ENCODE results near the gene DENND10.

Gene DENND10

DNA sequence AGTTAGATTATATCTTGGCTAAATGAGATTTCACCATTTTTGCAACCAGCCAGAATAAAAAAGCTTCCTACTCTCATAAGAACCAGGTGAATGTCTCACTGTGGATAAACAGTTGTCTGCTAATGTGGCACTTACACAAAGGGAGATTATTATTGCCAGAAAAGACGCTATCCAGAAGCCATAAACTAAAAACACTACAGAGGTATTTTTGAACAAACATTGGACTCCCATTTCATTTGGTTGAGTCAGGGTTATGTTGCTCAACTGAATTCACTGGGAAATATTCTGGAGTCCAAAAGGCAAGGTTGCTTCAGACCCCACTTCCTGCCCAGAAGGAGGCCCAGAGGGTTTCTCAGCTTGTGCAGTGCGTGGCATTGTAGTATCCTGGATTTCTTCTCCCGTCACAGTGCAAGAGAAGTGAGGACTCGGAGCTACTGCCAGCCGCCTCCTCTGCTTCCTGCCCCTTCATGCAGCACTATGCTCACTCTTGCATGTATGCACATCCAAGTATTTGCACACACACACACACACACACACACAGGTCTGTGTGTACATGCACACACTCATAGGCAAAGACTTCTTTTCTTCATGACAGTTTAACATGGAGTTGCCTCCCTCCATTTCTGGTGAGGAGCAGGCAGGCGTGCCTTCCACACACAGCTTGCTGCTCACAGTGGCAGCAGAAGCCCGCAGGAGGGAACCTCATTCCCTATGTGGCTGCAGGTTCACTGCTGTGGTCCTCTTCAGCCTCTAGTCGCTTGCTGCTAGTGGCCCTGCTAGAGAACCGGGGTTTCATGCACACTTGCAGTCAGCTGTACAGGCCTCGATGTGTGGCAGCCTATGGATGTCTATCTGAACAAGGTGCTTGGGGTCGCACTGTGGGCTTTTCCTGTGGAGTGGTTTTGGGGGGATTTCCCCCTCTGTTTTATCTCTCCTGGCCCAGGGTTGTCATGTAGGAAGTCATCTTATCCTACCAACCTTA, 10.1 kb downstream of the DENND10 start:
- no CpG with 5 or more reads among the region's 11 CpGs for WGBS (ENCODE audit: insufficient coverage, insufficient read length)
- Histone ChIP-seq H3K27ac (ENCODE audit: low read length) (no peak overlapping the region), H3K4me1 (ENCODE audit: control insufficient read depth, insufficient read depth, low read length) (no peaks in the 10 kb centered on the region), H3K4me3 (ENCODE audit: low read length) (no peak overlapping the region), H3K36me3 (ENCODE audit: control insufficient read depth, insufficient read depth, low read length) (peaks cover 17% of the 10 kb centered on the region; the same call in 1 of the 2 replicates), H3K9me3 (ENCODE audit: control insufficient read depth, insufficient read depth, low read length) (no peaks in the 10 kb centered on the region), H3K27me3 (ENCODE audit: control insufficient read depth, insufficient read depth, low read length) (no peaks in the 10 kb centered on the region)
- DNase-seq (ENCODE audit: low read depth, low spot score): no peak

DNA sequence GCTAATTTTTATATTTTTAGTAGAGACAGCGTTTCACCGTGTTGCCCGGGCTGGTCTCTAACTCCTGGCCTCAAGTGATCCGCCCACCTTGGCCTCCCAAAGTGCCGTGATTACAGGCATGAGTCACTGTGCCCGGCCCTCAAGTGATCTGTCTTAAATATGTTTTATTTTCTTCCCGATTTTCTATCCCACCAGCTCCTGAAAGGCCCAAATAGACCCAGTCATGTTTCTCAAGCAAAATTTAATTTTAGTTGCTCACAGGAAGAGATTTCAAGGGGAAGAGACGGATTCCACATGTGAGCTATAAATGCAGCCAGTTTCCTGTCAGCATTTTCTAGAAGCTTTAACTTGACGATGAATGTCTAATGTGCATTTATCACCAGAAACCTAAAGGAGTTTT, 12.0 kb downstream of the DENND10 start:
- WGBS (ENCODE audit: insufficient coverage, insufficient read length): no CpG with 5 or more reads among the region's 9 CpGs
- H3K9me3 ChIP-seq (ENCODE audit: control insufficient read depth, insufficient read depth, low read length): no peaks in the 10 kb centered on the region
- H3K4me1 ChIP-seq (ENCODE audit: control insufficient read depth, insufficient read depth, low read length): no peaks in the 10 kb centered on the region
- no peak overlapping the region for H3K27ac ChIP-seq (ENCODE audit: low read length)
- DNase-seq (ENCODE audit: low read depth, low spot score): no peak
- H3K27me3 ChIP-seq (ENCODE audit: control insufficient read depth, insufficient read depth, low read length): no peaks in the 10 kb centered on the region
- peaks cover 23% of the 10 kb centered on the region; the same call in 1 of the 2 replicates for H3K36me3 ChIP-seq (ENCODE audit: control insufficient read depth, insufficient read depth, low read length)
- H3K4me3 ChIP-seq (ENCODE audit: low read length): no peak overlapping the region

DNA sequence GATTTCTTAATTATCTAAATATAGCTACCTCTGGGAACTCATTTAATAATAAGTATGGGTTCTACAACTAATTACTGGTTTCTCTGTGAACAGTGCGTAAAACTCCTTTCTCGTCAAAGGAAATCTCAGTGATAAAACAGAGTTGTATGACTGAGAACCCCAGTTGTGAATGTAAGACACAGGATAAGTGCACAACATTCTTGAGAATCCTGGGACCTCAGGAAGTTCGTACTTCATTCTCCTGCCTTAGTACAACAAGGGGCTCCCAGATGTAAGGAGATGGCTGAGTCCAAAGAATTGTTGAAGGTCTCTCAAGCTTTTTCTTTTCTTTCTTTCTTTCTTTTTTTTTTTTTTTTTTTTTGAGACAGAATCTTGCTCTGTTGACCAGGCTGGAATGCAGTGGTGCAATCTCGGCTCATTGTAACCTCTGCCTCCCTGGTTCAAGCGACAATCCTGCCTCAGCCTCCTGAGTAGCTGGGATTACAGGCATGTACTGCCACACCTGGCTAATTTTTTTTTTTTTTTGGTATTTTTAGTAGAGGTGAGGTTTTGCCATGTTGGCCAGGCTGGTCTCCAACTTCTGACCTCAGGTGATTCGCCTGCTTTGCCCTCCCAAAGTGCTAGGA, 12.5 kb downstream of the DENND10 start:
- H3K27ac ChIP-seq (ENCODE audit: low read length): no peak overlapping the region
- WGBS (ENCODE audit: insufficient coverage, insufficient read length): no CpG with 5 or more reads among the region's 6 CpGs
- no peaks in the 10 kb centered on the region for H3K27me3 ChIP-seq (ENCODE audit: control insufficient read depth, insufficient read depth, low read length)
- no peaks in the 10 kb centered on the region for H3K4me1 ChIP-seq (ENCODE audit: control insufficient read depth, insufficient read depth, low read length)
- H3K36me3 ChIP-seq (ENCODE audit: control insufficient read depth, insufficient read depth, low read length): peaks cover 23% of the 10 kb centered on the region; the same call in 1 of the 2 replicates
- H3K4me3 ChIP-seq (ENCODE audit: low read length): no peak overlapping the region
- no peak for DNase-seq (ENCODE audit: low read depth, low spot score)
- no peaks in the 10 kb centered on the region for H3K9me3 ChIP-seq (ENCODE audit: control insufficient read depth, insufficient read depth, low read length)

DNA sequence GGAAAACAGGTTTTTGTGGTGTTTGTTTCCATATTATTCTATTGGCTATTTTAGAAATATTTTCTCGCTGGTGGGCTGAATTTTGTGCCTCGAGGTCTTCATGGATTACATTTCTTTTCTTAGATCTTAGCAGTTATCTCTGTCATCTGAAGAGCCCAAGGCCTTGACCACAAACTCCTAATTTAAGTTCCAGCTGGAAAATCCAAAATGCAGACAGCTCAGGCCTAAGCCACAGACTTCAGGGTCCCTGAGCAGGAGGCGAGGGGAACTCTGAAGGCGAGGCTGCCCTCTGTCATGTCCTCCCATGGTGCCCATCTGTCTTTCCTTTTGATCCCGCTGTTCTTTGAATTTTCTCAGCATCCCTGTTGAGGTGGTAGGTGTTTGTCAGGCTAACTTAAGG, 14.3 kb downstream of the DENND10 start:
- WGBS (ENCODE audit: insufficient coverage, insufficient read length): no CpG with 5 or more reads among the region's 5 CpGs
- no peak overlapping the region for H3K4me3 ChIP-seq (ENCODE audit: low read length)
- no peak for DNase-seq (ENCODE audit: low read depth, low spot score)
- peaks cover 25% of the 10 kb centered on the region; the same call in 1 of the 2 replicates for H3K36me3 ChIP-seq (ENCODE audit: control insufficient read depth, insufficient read depth, low read length)
- H3K4me1 ChIP-seq (ENCODE audit: control insufficient read depth, insufficient read depth, low read length): no peaks in the 10 kb centered on the region
- no peak overlapping the region for H3K27ac ChIP-seq (ENCODE audit: low read length)
- no peaks in the 10 kb centered on the region for H3K27me3 ChIP-seq (ENCODE audit: control insufficient read depth, insufficient read depth, low read length)
- H3K9me3 ChIP-seq (ENCODE audit: control insufficient read depth, insufficient read depth, low read length): no peaks in the 10 kb centered on the region

DNA sequence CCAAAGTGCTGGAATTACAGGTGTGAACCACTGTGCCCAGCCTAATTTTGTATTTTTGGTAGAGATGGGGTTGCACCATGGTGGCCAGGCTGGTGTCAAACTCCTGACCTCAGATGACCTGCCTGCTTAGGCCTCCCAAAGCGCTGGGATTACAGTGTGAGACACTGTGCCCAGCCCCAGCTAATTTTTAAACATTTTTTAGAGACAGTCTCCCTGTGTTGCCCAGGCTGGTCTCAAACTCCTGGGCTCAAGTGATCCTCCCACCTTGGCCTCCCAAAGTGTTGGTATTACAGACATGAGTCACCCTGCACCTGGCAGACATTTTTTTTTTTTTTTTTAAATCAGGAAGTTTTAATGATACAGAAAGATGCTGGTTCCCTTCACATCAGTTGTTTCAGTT, 15.5 kb downstream of the DENND10 start:
- Histone ChIP-seq H3K4me3 (ENCODE audit: low read length) (no peak overlapping the region), H3K9me3 (ENCODE audit: control insufficient read depth, insufficient read depth, low read length) (no peaks in the 10 kb centered on the region), H3K4me1 (ENCODE audit: control insufficient read depth, insufficient read depth, low read length) (no peaks in the 10 kb centered on the region), H3K36me3 (ENCODE audit: control insufficient read depth, insufficient read depth, low read length) (peaks cover 21% of the 10 kb centered on the region; the same call in 1 of the 2 replicates), H3K27me3 (ENCODE audit: control insufficient read depth, insufficient read depth, low read length) (no peaks in the 10 kb centered on the region), H3K27ac (ENCODE audit: low read length) (no peak overlapping the region)
- no CpG with 5 or more reads among the region's 1 CpG for WGBS (ENCODE audit: insufficient coverage, insufficient read length)
- DNase-seq (ENCODE audit: low read depth, low spot score): no peak

DNA sequence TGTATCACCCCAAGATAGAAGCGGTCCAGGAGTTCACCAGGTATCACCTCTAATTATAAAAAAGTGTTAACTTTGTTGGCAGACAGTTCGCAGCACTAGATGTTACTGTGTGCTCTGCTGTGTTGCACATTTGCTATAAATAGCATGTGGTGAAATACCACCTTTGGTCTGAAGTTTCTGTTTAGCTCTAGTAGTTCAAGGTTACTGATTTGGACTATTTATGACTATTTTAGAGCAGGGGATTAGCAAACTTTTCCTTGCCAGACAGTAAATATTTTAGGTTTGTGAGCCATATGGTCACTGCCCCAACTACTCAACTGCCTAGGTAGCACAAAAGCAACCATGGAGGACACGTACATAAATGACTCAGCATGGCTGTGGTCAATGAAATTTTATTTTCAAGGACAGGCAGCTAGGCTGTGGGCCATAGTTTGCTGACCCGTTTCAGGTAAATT, 16.5 kb downstream of the DENND10 start:
- WGBS (ENCODE audit: insufficient coverage, insufficient read length): no CpG with 5 or more reads among the region's 4 CpGs
- no peaks in the 10 kb centered on the region for H3K27me3 ChIP-seq (ENCODE audit: control insufficient read depth, insufficient read depth, low read length)
- H3K36me3 ChIP-seq (ENCODE audit: control insufficient read depth, insufficient read depth, low read length): peaks cover 21% of the 10 kb centered on the region; the same call in 1 of the 2 replicates
- H3K27ac ChIP-seq (ENCODE audit: low read length): no peak overlapping the region
- DNase-seq (ENCODE audit: low read depth, low spot score): no peak
- H3K4me1 ChIP-seq (ENCODE audit: control insufficient read depth, insufficient read depth, low read length): no peaks in the 10 kb centered on the region
- no peaks in the 10 kb centered on the region for H3K9me3 ChIP-seq (ENCODE audit: control insufficient read depth, insufficient read depth, low read length)
- H3K4me3 ChIP-seq (ENCODE audit: low read length): no peak overlapping the region

DNA sequence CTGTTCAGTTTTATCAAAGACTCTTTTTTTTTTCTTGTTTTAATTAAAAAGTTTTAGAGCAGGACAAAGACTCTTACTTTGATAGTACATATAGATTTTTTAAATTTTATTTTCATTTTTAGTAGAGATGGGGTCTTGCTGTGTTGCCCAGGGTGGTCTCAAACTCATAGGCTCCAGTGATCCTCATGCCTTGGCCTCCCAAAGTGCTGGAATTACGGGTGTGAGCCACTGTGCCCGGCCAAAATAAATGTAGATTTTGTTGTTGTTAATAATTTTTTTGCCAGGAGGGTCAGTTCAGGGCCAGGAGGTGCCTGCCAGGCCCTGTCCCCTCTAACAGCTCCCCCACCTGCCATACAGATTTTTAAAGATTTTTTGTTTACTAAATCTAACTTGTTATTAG, 17.0 kb downstream of the DENND10 start:
- no peaks in the 10 kb centered on the region for H3K27me3 ChIP-seq (ENCODE audit: control insufficient read depth, insufficient read depth, low read length)
- no peaks in the 10 kb centered on the region for H3K4me1 ChIP-seq (ENCODE audit: control insufficient read depth, insufficient read depth, low read length)
- H3K4me3 ChIP-seq (ENCODE audit: low read length): no peak overlapping the region
- no peaks in the 10 kb centered on the region for H3K9me3 ChIP-seq (ENCODE audit: control insufficient read depth, insufficient read depth, low read length)
- WGBS (ENCODE audit: insufficient coverage, insufficient read length): no CpG with 5 or more reads among the region's 2 CpGs
- no peak for DNase-seq (ENCODE audit: low read depth, low spot score)
- H3K27ac ChIP-seq (ENCODE audit: low read length): no peak overlapping the region
- peaks cover 21% of the 10 kb centered on the region; the same call in 1 of the 2 replicates for H3K36me3 ChIP-seq (ENCODE audit: control insufficient read depth, insufficient read depth, low read length)

DNA sequence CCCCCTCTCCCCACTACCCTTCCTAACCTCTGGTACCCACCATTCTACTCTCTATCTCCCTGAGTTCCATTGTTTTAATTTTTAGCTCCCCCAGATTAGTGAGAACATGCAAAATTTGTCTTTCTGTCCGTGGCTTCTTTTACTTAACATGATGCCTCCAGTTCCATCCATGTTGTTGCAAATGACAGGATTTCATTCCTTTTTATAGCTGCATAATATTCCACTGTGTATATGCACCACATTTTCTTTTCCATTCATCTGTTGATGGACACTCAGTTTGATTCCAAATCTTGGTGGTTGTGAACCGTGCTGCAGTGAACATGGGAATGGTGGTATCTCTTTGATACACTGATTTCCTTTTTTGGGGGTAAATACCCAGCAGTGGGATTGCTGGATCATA, 22.0 kb downstream of the DENND10 start:
- H3K27me3 ChIP-seq (ENCODE audit: control insufficient read depth, insufficient read depth, low read length): no peaks in the 10 kb centered on the region
- H3K27ac ChIP-seq (ENCODE audit: low read length): no peak overlapping the region
- H3K4me1 ChIP-seq (ENCODE audit: control insufficient read depth, insufficient read depth, low read length): no peaks in the 10 kb centered on the region
- WGBS (ENCODE audit: insufficient coverage, insufficient read length): no CpG with 5 or more reads among the region's 2 CpGs
- H3K9me3 ChIP-seq (ENCODE audit: control insufficient read depth, insufficient read depth, low read length): no peaks in the 10 kb centered on the region
- H3K36me3 ChIP-seq (ENCODE audit: control insufficient read depth, insufficient read depth, low read length): peaks cover 14% of the 10 kb centered on the region; the same call in 1 of the 2 replicates
- DNase-seq (ENCODE audit: low read depth, low spot score): no peak
- no peak overlapping the region for H3K4me3 ChIP-seq (ENCODE audit: low read length)

DNA sequence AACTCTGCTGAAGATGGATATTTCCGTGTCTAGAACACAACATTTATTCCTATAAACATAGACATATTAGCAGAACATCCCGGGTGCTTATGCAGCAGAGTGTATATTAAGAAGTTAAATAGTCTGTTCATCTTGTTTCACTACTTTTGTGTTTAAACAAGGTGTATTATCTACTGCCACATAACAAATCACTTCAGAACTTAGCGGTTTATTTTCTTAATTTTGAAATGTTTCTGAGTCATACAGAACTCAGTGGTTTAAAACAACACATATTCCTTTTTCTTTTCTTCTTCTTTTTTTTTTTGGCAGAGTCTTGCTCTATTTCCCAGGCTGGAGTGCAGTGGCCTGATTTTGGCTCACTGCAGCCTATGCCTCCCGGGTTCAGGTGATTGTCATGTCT, 25.8 kb downstream of the DENND10 start:
- H3K27ac ChIP-seq (ENCODE audit: low read length): no peak overlapping the region
- DNase-seq (ENCODE audit: low read depth, low spot score): no peak
- H3K36me3 ChIP-seq (ENCODE audit: control insufficient read depth, insufficient read depth, low read length): peaks cover 20% of the 10 kb centered on the region; the same call in 1 of the 2 replicates
- no peaks in the 10 kb centered on the region for H3K27me3 ChIP-seq (ENCODE audit: control insufficient read depth, insufficient read depth, low read length)
- H3K4me1 ChIP-seq (ENCODE audit: control insufficient read depth, insufficient read depth, low read length): no peaks in the 10 kb centered on the region
- no peaks in the 10 kb centered on the region for H3K9me3 ChIP-seq (ENCODE audit: control insufficient read depth, insufficient read depth, low read length)
- no CpG with 5 or more reads among the region's 4 CpGs for WGBS (ENCODE audit: insufficient coverage, insufficient read length)
- H3K4me3 ChIP-seq (ENCODE audit: low read length): no peak overlapping the region

DNA sequence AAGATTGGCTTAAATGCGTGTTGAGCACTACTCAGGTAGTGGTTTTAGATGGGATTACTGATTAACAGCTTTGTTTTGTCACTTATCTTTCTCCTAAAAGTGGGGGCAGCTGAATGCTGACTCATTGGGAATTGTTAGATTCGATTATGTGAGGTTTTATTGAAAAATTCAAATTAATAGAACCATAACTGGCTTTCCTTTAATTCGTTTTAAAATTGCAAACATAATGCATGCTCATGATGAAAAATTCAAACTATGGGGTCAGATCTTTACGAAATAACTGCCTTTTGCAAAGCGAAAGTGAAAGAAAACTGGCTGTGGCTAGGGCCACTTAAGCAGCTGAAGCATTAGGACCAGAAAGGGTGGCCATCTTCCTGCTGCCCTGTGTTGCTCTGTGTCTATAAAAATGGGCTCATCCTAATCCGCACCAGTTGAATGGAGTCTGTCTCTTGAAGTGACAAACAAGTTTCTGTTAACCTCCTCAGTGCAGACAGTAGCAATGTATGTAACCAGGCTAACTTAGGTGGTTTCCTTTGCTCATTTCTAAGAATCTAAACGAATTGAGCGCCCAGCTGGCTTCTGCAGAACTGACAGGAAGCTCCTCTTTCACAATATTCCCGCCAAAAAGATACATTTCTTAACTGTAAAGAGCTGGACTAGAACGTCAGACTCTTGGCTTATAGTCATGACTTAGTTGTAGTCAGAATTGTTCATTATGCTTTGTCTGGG, 27.8 kb downstream of the DENND10 start:
- DNase-seq (ENCODE audit: low read depth, low spot score): no peak
- WGBS (ENCODE audit: insufficient coverage, insufficient read length): no CpG with 5 or more reads among the region's 10 CpGs
- Histone ChIP-seq H3K27me3 (ENCODE audit: control insufficient read depth, insufficient read depth, low read length) (no peaks in the 10 kb centered on the region), H3K27ac (ENCODE audit: low read length) (no peak overlapping the region), H3K9me3 (ENCODE audit: control insufficient read depth, insufficient read depth, low read length) (no peaks in the 10 kb centered on the region), H3K36me3 (ENCODE audit: control insufficient read depth, insufficient read depth, low read length) (peaks cover 20% of the 10 kb centered on the region; the same call in 1 of the 2 replicates), H3K4me3 (ENCODE audit: low read length) (no peak overlapping the region), H3K4me1 (ENCODE audit: control insufficient read depth, insufficient read depth, low read length) (no peaks in the 10 kb centered on the region)

Data from iPS DF 6.9 (cell line).